DOHH2 (cell line): ENCODE results near the gene HIPK1.

Source experiments
- H3F3A ChIP-seq: fragments of 200-600 bp; sonication (generic), shearing (Covaris generic); 2 replicates; pipeline ENCODE4 v1.6.0; 2016; ENCODE audit warnings: antibody characterized with exemption, mild to moderate bottlenecking; ENCODE audit not compliant: control insufficient read depth, insufficient read depth
- H3K27ac ChIP-seq: fragments of 200-600 bp; sonication (generic); 2 replicates; pipeline ENCODE4 v1.5.1; 2014; ENCODE audit warnings: low read depth, mild to moderate bottlenecking, low read length, moderate library complexity
- H3K27me3 ChIP-seq: fragments of 200-600 bp; sonication (generic); 2 replicates; pipeline ENCODE4 v1.6.1; 2014; ENCODE audit warnings: mild to moderate bottlenecking, low read length, mixed read lengths; ENCODE audit not compliant: control insufficient read depth
- H3K36me3 ChIP-seq: fragments of 200-600 bp; sonication (generic); 2 replicates; pipeline ENCODE4 v1.6.1; 2014; ENCODE audit warnings: mild to moderate bottlenecking, low read length, moderate library complexity, mixed read lengths; ENCODE audit not compliant: control insufficient read depth
- H3K4me1 ChIP-seq: fragments of 200-600 bp; sonication (generic); 2 replicates; pipeline ENCODE4 v1.6.1; 2014; ENCODE audit warnings: mild to moderate bottlenecking, low read length, mixed read lengths; ENCODE audit not compliant: control insufficient read depth
- H3K4me2 ChIP-seq: fragments of 200-600 bp; sonication (generic); 2 replicates; pipeline ENCODE4 v1.6.0; 2014; ENCODE audit warnings: mild to moderate bottlenecking, low read length, moderate library complexity
- H3K4me3 ChIP-seq: fragments of 200-600 bp; sonication (generic); 2 replicates; pipeline ENCODE4 v1.5.1; 2014; ENCODE audit warnings: mild to moderate bottlenecking, low read length, mixed read lengths
- H3K79me2 ChIP-seq: fragments of 200-600 bp; sonication (generic); 2 replicates; pipeline ENCODE4 v1.6.1; 2014; ENCODE audit warnings: mild to moderate bottlenecking, low read length, mixed read lengths; ENCODE audit not compliant: control insufficient read depth
- H3K9me2 ChIP-seq: fragments of 200-600 bp; sonication (generic); replicated peaks from 2 replicates; pipeline ENCODE4 v1.6.1; 2014; ENCODE audit warnings: mild to moderate bottlenecking, low read length, mixed read lengths; ENCODE audit not compliant: control insufficient read depth
- H3K9me3 ChIP-seq: fragments of 200-600 bp; sonication (generic); 2 replicates; pipeline ENCODE4 v1.6.1; 2014; ENCODE audit warnings: antibody characterized with exemption, low read length, mixed read lengths; ENCODE audit not compliant: control insufficient read depth, insufficient read depth
- H4K20me1 ChIP-seq: fragments of 200-600 bp; sonication (generic); 2 replicates; pipeline ENCODE4 v1.6.0; 2014; ENCODE audit warnings: low read depth, mild to moderate bottlenecking, antibody characterized with exemption, low read length, moderate library complexity; ENCODE audit not compliant: control insufficient read depth, insufficient read depth
- CTCF ChIP-seq: fragments of 200-600 bp; sonication (generic); IDR thresholded peaks from one replicate; pipeline ENCODE4 v1.5.1; 2014; ENCODE audit warnings: antibody characterized with exemption, mild to moderate bottlenecking, low read depth, low read length; ENCODE audit not compliant: poor library complexity, severe bottlenecking
- EZH2phosphoT487 ChIP-seq: fragments of 200-600 bp; sonication (generic); IDR thresholded peaks from 2 replicates; pipeline ENCODE4 v1.6.1; 2017; ENCODE audit warnings: borderline replicate concordance, mild to moderate bottlenecking, antibody characterized with exemption, low read length, moderate library complexity, mixed read lengths

HIPK1 gene

GRCh38 chr1:113945329-113945728 is 16.2 kb downstream of the HIPK1 start:
- peaks cover 52% of the 10 kb centered on the region for H3K36me3 ChIP-seq
- no peaks in the 10 kb centered on the region for H3K27me3 ChIP-seq
- peaks cover 35% of the 10 kb centered on the region for H3K4me1 ChIP-seq
- peak overlapping the region; percentile 64 for H3K4me2 ChIP-seq
- no peaks in the 10 kb centered on the region for H3K9me2 ChIP-seq
- peaks cover 11% of the 10 kb centered on the region; the same call in 1 of the 2 replicates for H3F3A ChIP-seq
- peaks cover 85% of the 10 kb centered on the region for H3K79me2 ChIP-seq
- 0 out of 2 replicates have a peak, but pooled peaks cover 8% of the 10 kb centered on the region for H4K20me1 ChIP-seq
- TF ChIP-seq EZH2phosphoT487 = no peak
- no peak for TF ChIP-seq CTCF
- no peak overlapping the region for H3K4me3 ChIP-seq
- peaks cover 10% of the 10 kb centered on the region; the same call in 1 of the 2 replicates for H3K9me3 ChIP-seq
- 0 out of 2 replicates have a peak overlapping the region, but pooled peaks have one; percentile 33 for H3K27ac ChIP-seq

GRCh38 chr1:113946112-113946511 is 17.0 kb downstream of the HIPK1 start:
- Histone ChIP-seq H3K27ac (peak overlapping the region; percentile 33), H3K27me3 (no peaks in the 10 kb centered on the region), H4K20me1 (0 out of 2 replicates have a peak, but pooled peaks cover 7% of the 10 kb centered on the region), H3F3A (peaks cover 11% of the 10 kb centered on the region; the same call in 1 of the 2 replicates), H3K9me3 (peaks cover 10% of the 10 kb centered on the region; the same call in 1 of the 2 replicates), H3K36me3 (peaks cover 44% of the 10 kb centered on the region), H3K9me2 (no peaks in the 10 kb centered on the region), H3K4me3 (peak overlapping the region; percentile 8; the same call in 1 of the 2 replicates), H3K4me1 (peaks cover 35% of the 10 kb centered on the region), H3K4me2 (peak overlapping the region; percentile 64), H3K79me2 (peaks cover 85% of the 10 kb centered on the region)
- TF ChIP-seq EZH2phosphoT487 (no peak), CTCF (no peak)

GRCh38 chr1:113946678-113947387 is 17.7 kb downstream of the HIPK1 start:
- H3K27ac ChIP-seq = peak overlapping the region; percentile 7; the same call in 1 of the 2 replicates
- TF ChIP-seq EZH2phosphoT487 (no peak), CTCF (no peak)
- 0 out of 2 replicates have a peak, but pooled peaks cover 7% of the 10 kb centered on the region for H4K20me1 ChIP-seq
- H3K4me1 ChIP-seq = peaks cover 35% of the 10 kb centered on the region
- H3K27me3 ChIP-seq = no peaks in the 10 kb centered on the region
- H3K4me2 ChIP-seq = peak overlapping the region; percentile 64
- peaks cover 11% of the 10 kb centered on the region; the same call in 1 of the 2 replicates for H3F3A ChIP-seq
- peaks cover 10% of the 10 kb centered on the region; the same call in 1 of the 2 replicates for H3K9me3 ChIP-seq
- H3K36me3 ChIP-seq = peaks cover 41% of the 10 kb centered on the region
- H3K79me2 ChIP-seq = peaks cover 88% of the 10 kb centered on the region
- H3K4me3 ChIP-seq = peak overlapping the region; percentile 48
- H3K9me2 ChIP-seq = no peaks in the 10 kb centered on the region
